Pons (tissue), 1 donor: ENCODE results near the gene ZNF438.
"Not testable (repeated sequence)": the region's sequence is repeated elsewhere in the genome, so short reads cannot be mapped to it uniquely, and the experiment has no call there.

ENCODE experiments used
- DNase-seq: peaks from one replicate; pipeline ENCODE4 v3.0.0-alpha.2; 2016; ENCODE audit warnings: low spot score

The ZNF438 gene

GRCh38 chr10:30803058-30803457, 228.6 kb downstream of the ZNF438 start:
- DNase-seq = no peak

- no peak for DNase-seq
These were observed 231.3 kb downstream of the ZNF438 start for GRCh38 chr10:30800368-30800767.

GRCh38 chr10:30798646-30799185, 232.9 kb downstream of the ZNF438 start:
- DNase-seq = no peak

GRCh38 chr10:30795024-30795423, 236.6 kb downstream of the ZNF438 start:
- not testable (repeated sequence) for DNase-seq
